Endodermal cell (in vitro differentiated cells): Measurements from ENCODE around the gene GAPT. TPM values are rescaled to one million over a fixed set of nuclear protein-coding genes. Genes with fewer than 3 reads are reported as not detected.

Experiments used
- DNase-seq: peaks from one replicate; pipeline ENCODE4 v3.0.0-alpha.2; 2017
- H3K27ac ChIP-seq: 2 replicates; pipeline ENCODE4 v1.5.1; 2013; ENCODE audit warnings: mild to moderate bottlenecking, low read depth, low read length, moderate library complexity
- H3K27me3 ChIP-seq: 2 replicates; pipeline ENCODE4 v1.6.1; 2013; ENCODE audit warnings: mild to moderate bottlenecking, low read length, moderate library complexity; ENCODE audit not compliant: insufficient read depth, control insufficient read depth, poor library complexity, severe bottlenecking
- H3K36me3 ChIP-seq: 2 replicates; pipeline ENCODE4 v1.7.0; 2013; ENCODE audit warnings: mild to moderate bottlenecking, low read length, moderate library complexity; ENCODE audit not compliant: control insufficient read depth, insufficient read depth
- H3K4me1 ChIP-seq: one replicate; pipeline ENCODE4 v1.7.0; 2013; ENCODE audit warnings: low read length; ENCODE audit not compliant: control insufficient read depth, insufficient read depth
- H3K4me3 ChIP-seq: 2 replicates; pipeline ENCODE4 v1.5.1; 2013; ENCODE audit warnings: mild to moderate bottlenecking, low read length, moderate library complexity
- H3K9ac ChIP-seq: 2 replicates; pipeline ENCODE4 v1.6.1; 2013; ENCODE audit warnings: mild to moderate bottlenecking, low read length, moderate library complexity; ENCODE audit not compliant: poor library complexity, severe bottlenecking; ENCODE audit errors: extremely low read depth
- H3K9me3 ChIP-seq: 2 replicates; pipeline ENCODE4 v1.6.1; 2013; ENCODE audit warnings: mild to moderate bottlenecking, low read length, moderate library complexity; ENCODE audit not compliant: control insufficient read depth
- H3K27ac Mint-ChIP-seq: 2 replicates; pipeline ENCODE4 v1.8.0; 2020; ENCODE audit warnings: mixed read lengths
- H3K27me3 Mint-ChIP-seq: 2 replicates; pipeline ENCODE4 v1.8.0; 2021; ENCODE audit warnings: mild to moderate bottlenecking, mixed read lengths; ENCODE audit not compliant: insufficient read depth
- H3K36me3 Mint-ChIP-seq: 2 replicates; pipeline ENCODE4 v1.8.0; 2020; ENCODE audit warnings: low read depth, mixed read lengths
- H3K4me1 Mint-ChIP-seq: 2 replicates; pipeline ENCODE4 v1.8.0; 2020; ENCODE audit warnings: mixed read lengths
- H3K4me3 Mint-ChIP-seq: 2 replicates; pipeline ENCODE4 v1.8.0; 2020; ENCODE audit warnings: mild to moderate bottlenecking, moderate library complexity, mixed read lengths
- H3K9me3 Mint-ChIP-seq: 2 replicates; pipeline ENCODE4 v1.8.0; 2020; ENCODE audit warnings: mild to moderate bottlenecking, mixed read lengths
- CTCF ChIP-seq: fragments of 200-600 bp; sonication (generic); conservative IDR thresholded peaks from 2 replicates; pipeline ENCODE4 v1.5.0; 2021; ENCODE audit warnings: antibody characterized with exemption, mild to moderate bottlenecking
- WGBS, 2 experiments: methylation state at CpG; one replicate each; pipeline versions ENCODE4 v1.1.5 to v1.1.7; 2013; ENCODE audit warnings: missing lambda C conversion rate in 2 of 2, mixed read lengths in 1 of 2; ENCODE audit not compliant: insufficient coverage in 1 of 2, insufficient read length in 1 of 2; 5-methylcytosine and 5-hydroxymethylcytosine counted together
- total RNA-seq, 2 donors: library from RNA; stranded (reverse); fragmentation: NEBNext Ultra II Directional in 1 of 2; extraction: Animal tissue kit (Norgen Biotek cat#: 25700) in 1 of 2; gene quantifications; 2 replicates in 1 of 2; 3 replicates in 1 of 2; pipeline ENCODE4 v1.2.1, GENCODE V29; 2021

The GAPT gene
- total RNA-seq, 2 donors from 2014 or later, result 0.13 to 1.9 TPM

GRCh38 chr5:58458141-58458742, 33.0 kb upstream of the GAPT start:
- Histone ChIP-seq H3K4me3 (peak overlapping the region; percentile 98), H3K9ac (peak overlapping the region; percentile 86), H3K36me3 (peaks cover 50% of the 10 kb centered on the region), H3K27ac (no peak overlapping the region), H3K9me3 (no peaks in the 10 kb centered on the region), H3K27me3 (no peaks in the 10 kb centered on the region), H3K4me1 (no peaks in the 10 kb centered on the region)
- Mint-ChIP-seq H3K4me3 (peak overlapping the region; percentile 80), H3K4me1 (peaks cover 8% of the 10 kb centered on the region), H3K9me3 (no peaks in the 10 kb centered on the region), H3K27ac (no peak overlapping the region), H3K36me3 (peaks cover 37% of the 10 kb centered on the region), H3K27me3 (peaks cover 12% of the 10 kb centered on the region)
- TF ChIP-seq CTCF, result no peak
- 60 to 70% methylated on average over 2 to 6 of the region's 7 CpGs for WGBS, 2 experiments
- no peak for DNase-seq

- Histone ChIP-seq H3K4me3 (peak overlapping the region; percentile 98), H3K27ac (no peak overlapping the region), H3K4me1 (no peaks in the 10 kb centered on the region), H3K9ac (peak overlapping the region; percentile 86), H3K9me3 (no peaks in the 10 kb centered on the region), H3K27me3 (no peaks in the 10 kb centered on the region), H3K36me3 (peaks cover 45% of the 10 kb centered on the region)
- Mint-ChIP-seq H3K27me3 (peaks cover 12% of the 10 kb centered on the region), H3K4me1 (peaks cover 8% of the 10 kb centered on the region), H3K4me3 (peak overlapping the region; percentile 80), H3K9me3 (no peaks in the 10 kb centered on the region), H3K27ac (peak overlapping the region; percentile 42), H3K36me3 (peaks cover 34% of the 10 kb centered on the region)
- TF ChIP-seq CTCF, result no peak
- 22 to 27% methylated on average over 7 to 9 of the region's 9 CpGs for WGBS, 2 experiments
- no peak for DNase-seq
Observed at GRCh38 chr5:58458743-58459145, 32.5 kb upstream of the GAPT start.

- peak overlapping the region; percentile 98 for H3K4me3 ChIP-seq
- WGBS, 2 experiments, result 0% methylated on average over 9 to 57 of the region's 57 CpGs
- peak; percentile 78 for DNase-seq
- Mint-ChIP-seq H3K27me3 (peaks cover 12% of the 10 kb centered on the region), H3K27ac (peak overlapping the region; percentile 88), H3K4me1 (peaks cover 8% of the 10 kb centered on the region), H3K4me3 (peak overlapping the region; percentile 80), H3K36me3 (peaks cover 31% of the 10 kb centered on the region), H3K9me3 (no peaks in the 10 kb centered on the region)
- no peaks in the 10 kb centered on the region for H3K4me1 ChIP-seq
- TF ChIP-seq CTCF, result no peak
- H3K9me3 ChIP-seq, result no peaks in the 10 kb centered on the region
- H3K27me3 ChIP-seq, result no peaks in the 10 kb centered on the region
- peak overlapping the region; percentile 86 for H3K9ac ChIP-seq
- peaks cover 39% of the 10 kb centered on the region for H3K36me3 ChIP-seq
- H3K27ac ChIP-seq, result no peak overlapping the region
Observed at GRCh38 chr5:58459146-58460001, 31.9 kb upstream of the GAPT start.
